GM18511 (cell line): Measurements from ENCODE around the gene PPP1R15A.
A peak's percentile ranks its signal among the peaks of the same experiment; 100 is the strongest.
"Not testable (repeated sequence)": the region's sequence is repeated elsewhere in the genome, so short reads cannot be mapped to it uniquely, and the experiment has no call there.

ENCODE experiments used
- ATAC-seq: cut with Tn5 transposase; IDR thresholded peaks from one replicate; pipeline ENCODE4 v1.9.1; 2021; ENCODE audit warnings: mild to moderate bottlenecking, moderate library complexity; ENCODE audit not compliant: unreplicated experiment

Gene PPP1R15A

DNA sequence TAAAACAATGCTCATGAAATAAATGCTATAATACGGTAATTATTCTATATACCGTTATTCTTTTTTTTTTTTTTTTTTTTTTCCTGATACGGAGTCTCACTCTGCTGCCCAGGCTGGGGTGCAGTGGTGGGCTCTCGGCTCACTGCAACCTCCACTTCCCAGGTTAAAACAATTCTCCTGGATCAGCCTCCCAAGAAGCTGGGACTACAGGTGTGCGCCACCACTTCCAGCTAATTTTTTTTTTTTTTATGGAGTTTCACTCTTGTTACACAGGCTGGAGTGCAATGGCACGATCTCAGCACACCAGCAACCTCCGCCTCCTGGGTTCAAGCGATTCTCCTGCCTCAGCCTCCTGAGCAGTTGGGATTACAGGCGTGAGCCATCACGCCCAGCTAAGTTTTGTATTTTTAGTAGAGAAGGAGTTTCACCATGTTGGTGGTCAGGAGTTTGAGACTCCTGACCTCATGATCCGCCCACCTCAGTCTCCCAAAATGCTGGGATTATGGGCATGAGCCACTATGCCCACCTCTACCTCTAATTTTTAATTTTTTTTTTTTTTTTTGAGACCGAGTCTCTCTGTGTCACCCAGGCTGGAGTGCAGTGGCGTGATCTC is 6.9 kb downstream of the PPP1R15A start:
- ATAC-seq: no peak

DNA sequence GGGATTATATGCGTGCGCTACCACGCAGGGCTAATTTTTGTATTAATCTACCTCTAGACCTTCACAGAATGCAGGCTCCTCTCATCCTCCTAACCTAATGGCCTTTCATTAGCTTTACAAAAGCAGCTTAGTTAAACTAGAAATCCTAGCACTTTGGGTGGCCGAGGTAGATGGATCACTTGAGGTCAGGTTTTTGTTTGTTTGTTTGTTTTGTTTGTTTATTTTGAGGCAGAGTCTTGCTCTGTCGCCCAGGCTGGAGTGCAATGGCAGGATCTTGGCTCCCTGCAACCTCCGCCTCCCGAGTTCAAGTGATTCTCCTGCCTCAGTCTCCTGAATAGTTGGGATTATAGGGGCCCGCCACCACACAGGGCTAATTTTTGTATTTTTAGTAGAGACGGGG is 7.5 kb downstream of the PPP1R15A start:
- not testable (repeated sequence) for ATAC-seq

DNA sequence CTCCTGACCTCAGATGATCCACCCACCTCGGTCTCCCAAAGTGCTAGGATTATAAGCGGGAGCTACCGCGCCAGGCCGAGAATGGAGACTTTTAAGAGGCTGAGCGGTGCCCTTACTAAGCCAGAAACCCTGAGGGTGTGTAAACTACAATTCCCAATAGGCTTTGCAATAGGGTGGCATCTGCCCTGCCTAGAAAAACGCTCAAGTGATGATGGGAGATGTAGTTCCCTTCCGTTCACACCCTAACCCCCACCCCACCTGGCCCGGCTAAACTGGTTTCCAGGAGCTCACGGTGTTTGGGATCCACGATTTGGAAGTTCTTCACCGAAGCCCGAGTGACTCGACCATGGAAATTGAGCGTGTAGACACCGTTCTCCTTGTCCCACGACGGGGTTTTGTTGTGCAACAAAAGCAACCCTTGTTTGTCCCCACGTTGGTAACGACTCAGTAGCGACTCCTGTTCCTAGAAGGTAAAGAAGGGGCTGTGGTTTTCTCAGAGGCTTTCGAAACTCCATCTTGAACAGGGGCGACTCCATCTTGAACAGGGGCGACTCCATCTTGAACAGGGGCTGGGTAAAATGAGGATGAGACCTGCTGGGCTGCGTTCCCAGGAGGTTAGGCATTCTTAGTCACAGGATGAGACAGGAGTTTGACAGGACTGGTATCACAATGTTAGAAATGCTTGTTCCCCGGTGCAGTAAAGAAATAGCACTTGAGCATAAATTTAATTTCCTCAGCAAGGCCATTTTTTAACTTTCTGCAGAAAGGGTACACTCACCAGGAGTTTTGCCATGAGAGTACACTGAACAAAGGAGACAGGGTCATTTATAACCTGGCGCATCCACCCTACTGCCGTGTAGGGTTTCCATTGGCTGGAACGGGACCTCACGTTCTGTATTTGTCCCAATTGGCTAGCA is 9.8 kb downstream of the PPP1R15A start:
- ATAC-seq: no peak

DNA sequence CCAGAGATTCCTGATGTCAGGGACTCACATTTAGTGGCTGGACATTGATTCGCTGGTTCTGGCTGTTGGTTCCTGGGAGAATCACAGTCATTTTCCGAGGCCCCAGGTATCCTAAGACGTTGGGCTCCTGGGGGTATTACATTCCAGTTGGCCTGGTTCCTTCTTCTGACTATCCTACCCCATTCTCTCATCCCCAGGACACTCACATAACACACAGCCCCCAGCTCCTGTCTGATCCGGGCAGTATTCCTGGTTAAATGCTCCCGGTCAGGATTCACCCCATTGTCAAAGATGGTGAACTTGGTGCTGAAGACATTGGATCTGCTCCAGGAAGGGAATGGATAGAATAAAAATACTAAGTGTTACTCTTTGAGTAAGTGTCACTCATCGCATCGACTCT is 11.5 kb downstream of the PPP1R15A start:
- no peak for ATAC-seq

DNA sequence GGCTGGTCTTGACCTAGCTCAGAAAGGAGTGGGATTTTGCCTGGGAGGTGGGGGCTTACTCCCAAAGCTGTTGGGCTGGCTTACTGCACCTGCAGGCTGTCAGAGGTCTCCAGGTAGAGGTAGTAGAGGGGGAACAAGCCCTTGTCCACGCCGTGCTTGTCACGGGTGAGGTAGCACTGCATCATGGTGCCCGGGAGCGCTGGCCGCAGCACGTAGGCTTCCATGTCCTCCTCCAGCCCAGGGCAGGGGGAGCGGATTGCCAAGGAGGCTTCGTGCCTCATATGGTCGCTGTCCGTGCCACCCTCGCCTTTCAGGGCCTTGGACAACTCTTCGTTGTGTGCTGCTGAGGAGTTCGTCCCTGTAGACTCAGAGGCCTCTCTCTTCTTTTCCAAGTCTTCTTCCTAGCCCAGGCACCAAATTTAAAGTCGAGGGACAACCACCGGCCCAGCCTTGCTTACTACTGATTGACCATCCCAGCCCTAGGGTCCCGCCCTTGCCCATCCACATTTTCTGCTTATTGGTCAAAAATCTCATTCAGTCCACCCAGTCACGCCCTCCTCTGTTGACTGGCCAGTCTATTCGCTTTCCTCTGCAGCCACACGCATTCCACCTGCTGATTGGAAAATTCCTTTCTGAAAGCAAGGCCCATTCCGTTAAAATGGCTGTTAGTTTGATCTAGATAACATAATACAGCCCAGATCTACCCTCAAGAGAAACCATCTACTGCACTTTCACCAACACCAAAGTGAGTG is 15.8 kb downstream of the PPP1R15A start:
- ATAC-seq: no peak

DNA sequence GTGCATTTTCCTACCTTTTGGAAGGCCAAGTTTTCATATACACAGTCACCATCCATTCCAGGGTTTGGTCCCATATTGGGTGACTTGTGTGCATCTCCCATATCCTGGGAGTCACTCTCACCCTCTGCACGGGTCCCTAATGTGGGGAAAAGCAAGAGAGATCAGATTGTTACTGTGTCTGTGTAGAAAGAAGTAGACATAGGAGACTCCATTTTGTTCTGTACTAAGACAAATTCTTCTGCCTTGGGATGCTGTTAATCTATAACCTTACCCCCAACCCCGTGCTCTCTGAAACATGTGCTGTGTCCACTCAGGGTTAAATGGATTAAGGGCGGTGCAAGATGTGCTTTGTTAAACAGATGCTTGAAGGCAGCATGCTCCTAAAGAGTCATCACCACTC is 17.3 kb downstream of the PPP1R15A start:
- not testable (repeated sequence) for ATAC-seq

DNA sequence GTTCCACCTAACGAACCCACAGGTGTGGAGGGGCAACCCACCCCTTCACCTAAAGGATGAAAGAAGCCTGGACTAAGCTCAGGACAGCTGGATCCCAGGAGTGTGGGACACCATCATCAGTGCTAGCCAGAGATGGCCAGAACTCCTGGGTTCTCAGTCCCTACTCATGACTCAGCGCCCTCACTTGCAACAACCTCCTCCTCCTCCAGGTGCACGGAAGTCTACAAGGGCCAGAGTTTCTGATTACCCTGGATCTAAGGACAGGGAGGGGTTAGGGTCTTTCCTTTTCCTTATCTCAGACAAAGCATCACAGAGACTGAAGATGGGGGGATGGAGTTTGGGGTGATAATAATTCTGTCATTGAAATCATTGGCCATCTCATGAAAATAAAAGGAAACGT is 18.3 kb downstream of the PPP1R15A start:
- no peak for ATAC-seq

DNA sequence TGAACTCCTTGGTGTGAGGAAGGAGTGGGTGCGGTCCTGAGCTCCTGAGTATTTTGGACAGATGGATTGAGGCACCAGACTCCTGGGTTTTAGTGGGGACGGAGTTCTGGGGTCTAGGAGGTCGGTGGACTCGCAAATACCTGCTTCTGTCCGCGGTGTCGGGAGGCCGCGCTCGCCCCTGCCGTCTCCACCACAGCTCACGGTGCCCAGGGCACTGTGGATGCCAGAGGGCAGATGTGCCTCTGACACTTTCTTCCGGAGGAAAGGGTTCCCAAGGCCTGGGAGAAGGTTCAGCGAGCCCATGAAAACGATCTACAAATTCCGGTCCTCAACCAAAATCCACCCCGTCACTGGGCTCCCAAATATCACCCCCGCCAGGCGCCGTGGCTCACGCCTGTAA is 23.0 kb downstream of the PPP1R15A start:
- ATAC-seq: no peak

DNA sequence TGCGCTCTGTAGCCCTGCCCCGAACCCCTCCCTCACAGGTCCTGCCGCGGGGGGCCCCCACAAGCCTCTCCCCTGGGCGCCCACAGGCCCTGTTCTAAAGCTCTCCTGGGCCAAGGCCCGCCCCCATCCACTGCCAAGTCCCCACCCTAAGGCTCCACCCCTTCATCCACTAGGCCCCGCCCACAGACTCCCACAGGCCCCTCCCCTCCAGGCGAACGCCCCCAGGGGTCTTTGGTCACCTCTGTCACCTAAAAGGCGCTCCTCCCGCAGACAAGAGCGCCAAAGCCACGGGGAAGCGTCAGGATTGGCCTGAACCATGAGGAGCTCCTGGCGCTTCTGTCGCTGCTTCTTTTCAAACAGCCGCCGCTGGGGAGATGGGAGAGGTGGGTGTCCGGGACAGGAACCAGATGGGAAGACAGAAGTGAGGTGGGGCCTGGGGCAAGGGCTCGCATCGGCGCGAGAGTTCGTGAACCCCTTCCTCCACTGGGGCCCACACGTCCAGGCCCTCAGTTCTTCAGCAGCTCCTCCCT is 24.0 kb downstream of the PPP1R15A start:
- ATAC-seq: no peak

DNA sequence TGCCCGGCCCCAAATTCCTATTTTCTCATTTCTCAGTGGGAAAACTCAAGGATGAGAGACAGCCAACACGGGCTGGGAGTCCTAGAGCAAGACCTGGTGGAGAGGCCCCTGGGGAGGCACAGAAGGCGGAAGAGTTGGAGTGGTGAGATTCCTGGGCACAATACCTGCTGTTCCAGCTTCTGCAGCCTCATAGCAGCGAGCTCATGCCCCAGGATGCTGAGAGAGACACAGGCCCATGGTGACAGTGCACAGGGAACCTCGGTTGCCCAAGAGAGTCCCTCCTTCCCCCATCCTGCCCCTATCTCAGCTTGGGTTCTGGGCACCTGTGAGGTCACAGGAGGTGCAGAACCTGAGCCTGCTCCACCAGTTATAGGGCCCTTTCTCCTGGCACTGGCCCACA is 25.0 kb downstream of the PPP1R15A start:
- no peak for ATAC-seq

DNA sequence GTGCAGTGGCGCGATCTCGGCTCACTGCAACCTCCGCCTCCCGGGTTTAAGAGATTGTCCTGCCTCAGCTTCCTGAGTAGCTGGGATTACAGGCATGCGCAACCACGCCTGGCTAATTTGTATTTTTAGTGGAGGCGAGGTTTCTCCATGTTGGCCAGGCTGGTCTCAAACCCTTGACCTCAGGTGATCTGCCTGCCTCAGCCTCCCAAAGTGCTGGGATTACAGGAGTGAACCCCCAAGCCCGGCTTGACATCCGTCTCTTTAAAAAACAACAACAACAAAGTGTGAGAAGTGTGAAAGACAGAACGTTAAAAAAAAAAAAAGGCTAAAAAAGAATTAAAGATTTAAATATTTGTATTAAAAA is 27.1 kb downstream of the PPP1R15A start:
- not testable (repeated sequence) for ATAC-seq

DNA sequence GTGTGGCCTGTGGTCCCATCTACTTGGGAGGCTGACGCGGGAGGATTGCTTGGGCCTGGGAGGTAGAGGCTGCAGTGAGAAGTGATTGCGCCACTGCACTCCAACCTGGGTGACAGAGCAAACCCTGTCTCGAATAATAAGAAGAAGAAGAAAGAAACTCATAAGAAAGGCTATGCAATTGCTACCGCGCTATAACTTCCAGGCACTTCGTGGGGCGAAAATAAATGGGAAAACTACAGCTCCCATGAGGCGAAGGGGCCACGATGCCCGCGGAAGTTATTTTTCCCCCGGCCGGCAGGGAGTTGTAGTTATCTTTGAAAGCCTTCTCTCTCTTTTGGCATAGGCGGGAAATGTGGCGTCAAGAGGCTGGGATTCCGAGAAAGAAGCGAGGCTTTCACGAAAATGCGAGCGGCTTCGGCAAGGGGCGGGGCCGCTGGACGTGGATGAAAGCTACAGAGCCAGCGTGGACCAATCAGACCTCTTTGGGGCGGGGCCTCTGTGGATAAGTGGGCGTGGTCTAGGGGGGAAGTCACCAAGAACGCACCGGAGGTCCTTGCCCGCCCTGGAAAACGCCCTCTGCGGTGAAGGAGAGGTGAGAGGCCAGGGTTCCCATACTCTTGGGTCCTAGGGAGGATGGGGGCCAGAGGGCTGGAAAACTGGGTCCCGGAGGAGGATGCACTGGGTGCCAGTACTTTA is 27.7 kb downstream of the PPP1R15A start, which contains the start of gene NUCB1:
Gene NUCB1 (plus strand): TSS at position 532 of the 696 bp plus-strand sequence. CDS start 485 bp downstream, outside the sequence.
- peak; percentile 96 for ATAC-seq

DNA sequence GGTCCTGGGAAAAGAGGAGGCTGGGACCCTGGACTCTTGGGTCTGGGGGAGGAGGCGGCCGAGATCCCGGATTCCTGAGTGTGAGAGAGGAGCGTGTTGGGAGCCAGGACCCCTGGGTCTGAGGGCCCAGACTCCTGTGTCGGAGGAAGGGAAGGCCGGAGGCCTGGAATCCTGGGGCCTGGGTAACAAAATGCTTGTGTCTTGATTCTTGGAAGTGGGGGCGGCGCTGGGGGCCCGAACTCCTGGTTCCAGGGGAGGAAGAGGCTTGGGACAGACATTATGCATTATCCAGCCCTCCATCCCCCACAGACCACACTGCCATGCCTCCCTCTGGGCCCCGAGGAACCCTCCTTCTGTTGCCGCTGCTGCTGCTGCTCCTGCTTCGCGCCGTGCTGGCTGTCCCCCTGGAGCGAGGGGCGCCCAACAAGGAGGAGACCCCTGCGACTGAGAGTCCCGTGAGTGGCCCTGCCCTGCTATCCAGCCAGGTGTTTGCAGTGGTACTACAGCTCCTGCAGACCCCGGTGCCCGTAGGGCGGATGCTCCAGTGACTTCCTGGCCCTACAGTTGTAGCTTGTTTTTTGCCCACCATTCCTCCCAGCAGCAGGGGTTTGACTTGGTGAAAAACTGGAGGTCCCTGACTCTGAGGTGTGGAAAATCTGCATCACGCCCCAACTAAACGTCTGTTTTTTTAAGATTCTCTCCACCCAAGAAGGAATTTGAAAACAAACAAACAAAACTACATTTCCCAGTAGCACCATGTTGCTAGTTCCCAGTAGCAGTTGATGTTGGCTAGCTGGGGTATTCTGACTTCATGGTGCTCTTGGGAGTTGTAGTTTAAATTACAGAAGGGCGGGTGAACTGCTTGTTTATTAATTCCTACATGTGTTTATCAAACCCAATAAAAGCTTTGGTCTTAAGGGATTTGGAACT is 28.5 kb downstream of the PPP1R15A start:
- no peak for ATAC-seq

DNA sequence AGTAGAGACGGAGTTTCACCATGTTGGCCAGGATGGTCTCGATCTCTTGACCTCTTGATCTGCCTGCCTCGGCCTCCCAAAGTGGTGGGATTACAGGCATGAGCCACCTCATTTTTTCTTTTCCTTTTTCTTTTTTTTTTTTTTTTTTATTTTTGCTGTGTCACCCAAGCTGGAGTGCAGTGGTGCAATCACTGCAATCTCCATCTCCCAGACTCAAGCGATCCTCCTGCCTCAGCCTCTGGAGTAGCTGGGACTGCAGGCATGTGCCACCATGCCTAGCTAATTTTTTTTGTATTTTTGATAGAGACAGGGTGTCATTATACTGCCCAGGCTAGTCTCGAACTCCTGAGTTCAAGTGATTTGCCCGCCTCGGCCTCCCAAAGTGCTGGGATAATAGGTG is 30.1 kb downstream of the PPP1R15A start:
- ATAC-seq: not testable (repeated sequence)

DNA sequence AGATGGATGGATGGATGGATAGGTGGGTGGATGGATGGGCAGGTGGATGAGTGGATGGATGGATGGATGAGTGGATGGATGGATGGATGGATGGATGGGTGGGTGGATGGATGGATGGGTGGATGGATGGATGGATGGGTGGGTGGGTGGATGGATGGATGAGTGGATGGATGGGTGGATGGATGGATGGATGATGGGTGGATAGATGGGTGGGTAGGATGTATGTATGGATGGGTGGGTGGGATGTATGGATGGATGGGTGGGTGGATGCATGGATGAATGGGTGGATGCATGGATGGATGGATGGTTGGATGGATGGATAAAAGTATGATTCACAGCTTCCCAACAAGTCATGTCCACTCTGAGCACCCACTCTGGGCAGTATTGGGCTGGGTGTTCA is 31.6 kb downstream of the PPP1R15A start:
- not testable (repeated sequence) for ATAC-seq

DNA sequence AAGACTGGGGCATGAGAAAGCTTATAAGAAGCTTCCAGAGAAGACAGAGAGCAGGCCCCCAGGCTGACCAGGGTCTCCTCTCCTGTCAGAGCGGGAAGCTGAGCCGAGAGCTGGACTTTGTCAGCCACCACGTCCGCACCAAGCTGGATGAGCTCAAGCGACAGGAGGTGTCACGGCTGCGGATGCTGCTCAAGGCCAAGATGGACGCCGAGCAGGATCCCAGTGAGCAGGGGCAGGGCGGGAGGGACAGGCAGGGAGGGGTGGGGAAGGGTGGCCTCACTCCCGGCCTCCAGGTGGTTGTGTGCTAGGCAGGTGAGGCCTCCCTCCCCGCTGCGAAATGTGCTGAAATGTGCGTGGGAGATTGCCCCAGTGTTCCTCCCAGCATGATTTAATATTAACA is 33.4 kb downstream of the PPP1R15A start:
- no peak for ATAC-seq

DNA sequence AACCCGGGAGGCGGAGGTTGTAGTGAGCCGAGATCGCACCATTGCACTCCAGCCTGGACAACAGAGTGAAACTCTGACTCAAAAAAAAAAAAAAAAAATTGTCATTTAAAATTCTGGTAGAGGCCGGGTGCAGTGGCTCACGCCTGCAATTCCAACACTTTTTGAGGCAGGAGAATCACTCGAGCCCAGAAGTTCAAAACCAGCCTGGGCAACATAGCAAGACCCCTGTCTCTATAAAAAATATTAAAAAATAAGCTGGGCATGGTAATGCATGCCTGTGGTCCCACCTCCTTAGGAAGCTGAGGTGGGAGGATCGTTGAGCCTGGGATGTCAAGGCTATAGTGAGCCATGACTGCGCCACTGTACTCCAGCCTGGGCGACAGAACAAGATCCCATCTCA is 34.1 kb downstream of the PPP1R15A start:
- ATAC-seq: no peak

DNA sequence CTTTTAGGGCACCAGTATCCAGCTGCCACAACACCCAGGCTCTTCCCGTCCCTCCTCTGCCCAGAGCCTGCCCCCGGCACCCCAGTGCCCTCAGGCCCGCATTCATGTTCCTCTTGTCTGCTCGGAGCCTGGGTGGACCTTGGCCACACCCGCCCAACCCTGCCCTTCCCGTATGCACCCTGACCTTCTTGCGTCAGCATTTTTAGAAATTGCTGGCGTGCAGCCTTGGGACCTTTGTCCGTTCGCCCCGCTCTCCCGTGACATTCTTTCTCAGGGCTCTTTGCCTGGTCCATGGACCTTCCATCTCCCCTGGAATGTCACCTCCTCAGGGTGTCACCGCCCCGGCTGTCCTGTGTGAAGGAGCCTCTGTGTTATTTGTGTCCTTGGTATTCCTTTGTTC is 35.5 kb downstream of the PPP1R15A start:
- ATAC-seq: no peak

DNA sequence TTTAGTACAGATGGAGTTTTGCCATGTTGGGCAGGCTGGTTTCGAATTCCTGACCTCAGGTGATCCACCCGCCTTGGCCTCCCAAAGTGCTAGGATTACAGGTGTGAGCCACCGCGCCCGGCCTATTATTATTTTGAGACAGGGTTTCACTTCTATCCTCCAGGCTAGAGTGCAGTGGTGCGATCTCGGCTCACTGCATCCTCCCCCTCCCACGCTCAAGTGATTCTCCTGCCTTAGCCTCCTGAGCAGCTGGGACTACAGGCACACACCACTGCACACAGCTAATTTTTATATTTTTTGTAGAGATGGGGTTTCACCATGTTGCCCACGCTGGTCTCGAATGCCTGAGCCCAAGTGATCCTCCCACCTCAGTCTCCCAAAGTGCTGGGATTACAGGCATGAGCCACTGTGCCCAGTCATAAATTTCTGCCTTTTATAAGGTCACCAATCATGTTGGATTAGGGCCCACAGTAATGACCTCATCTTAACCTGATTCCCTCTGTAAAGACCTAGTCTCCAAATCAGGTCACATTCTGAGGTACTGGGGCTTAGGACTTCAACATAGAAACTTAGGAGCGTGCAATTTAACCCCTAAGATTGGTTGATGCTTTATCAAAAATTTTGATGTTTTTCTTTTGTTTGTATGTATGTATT is 37.3 kb downstream of the PPP1R15A start:
- not testable (repeated sequence) for ATAC-seq
